Tibial artery (tissue), 4 donors: ENCODE data around the gene PRDX1.
A peak's percentile ranks its signal among the peaks of the same experiment; 100 is the strongest.
"Not testable (repeated sequence)": the region's sequence is repeated elsewhere in the genome, so short reads cannot be mapped to it uniquely, and the experiment has no call there.

ENCODE experiments used
- DNase-seq, 2 donors: peaks; one replicate each; pipeline ENCODE4 v3.0.0-alpha.2; 2019
- H3K27ac ChIP-seq, 2 donors: fragments of 200-600 bp; sonication (generic) in 1 of 2; 1 replicate in 1 of 2; 2 replicates in 1 of 2; pipeline ENCODE4 v1.5.1; 2018 to 2019; ENCODE audit warnings: mild to moderate bottlenecking in 1 of 2
- H3K27me3 ChIP-seq, 2 donors: fragments of 200-600 bp; sonication (generic) in 1 of 2; one replicate each; pipeline versions ENCODE4 v1.5.1 to v1.6.0; 2016 to 2019
- H3K36me3 ChIP-seq, 3 donors: fragments of 200-600 bp; sonication (generic) in 2 of 3; one replicate each; pipeline ENCODE4 v1.5.1; 2016 to 2019; ENCODE audit warnings: mild to moderate bottlenecking in 2 of 3
- H3K4me1 ChIP-seq, 4 donors: fragments of 200-600 bp; sonication (generic) in 2 of 4; 1 replicate in 3 of 4; 2 replicates in 1 of 4; pipeline ENCODE4 v1.5.1; 2016 to 2019
- H3K4me3 ChIP-seq, 2 donors: fragments of 200-600 bp; sonication (generic) in 1 of 2; 1 replicate in 1 of 2; 2 replicates in 1 of 2; pipeline ENCODE4 v1.5.1; 2018 to 2019; ENCODE audit warnings: mild to moderate bottlenecking in 2 of 2
- H3K9me3 ChIP-seq, 3 donors: fragments of 200-600 bp; sonication (generic) in 1 of 3; one replicate each; pipeline ENCODE4 v1.5.1; 2016 to 2019
- intact Hi-C: fragments of 100-400 bp; cut with DNase I; formaldehyde crosslinking; loops from one replicate; pipeline ENCODE4 v1.15.0; 2023; ENCODE audit warnings: low total_unique reads
- TF ChIP-seq, protein P1 (sequence below), 2 experiments: fragments of 200-600 bp in 1 of 2; fragments of 450-650 bp in 1 of 2; IDR thresholded peaks; one replicate each; pipeline ENCODE4 v1.5.1; 2017 to 2019; ENCODE audit warnings: antibody characterized with exemption in 2 of 2, mild to moderate bottlenecking in 1 of 2, moderate library complexity in 1 of 2

Gene PRDX1

DNA sequence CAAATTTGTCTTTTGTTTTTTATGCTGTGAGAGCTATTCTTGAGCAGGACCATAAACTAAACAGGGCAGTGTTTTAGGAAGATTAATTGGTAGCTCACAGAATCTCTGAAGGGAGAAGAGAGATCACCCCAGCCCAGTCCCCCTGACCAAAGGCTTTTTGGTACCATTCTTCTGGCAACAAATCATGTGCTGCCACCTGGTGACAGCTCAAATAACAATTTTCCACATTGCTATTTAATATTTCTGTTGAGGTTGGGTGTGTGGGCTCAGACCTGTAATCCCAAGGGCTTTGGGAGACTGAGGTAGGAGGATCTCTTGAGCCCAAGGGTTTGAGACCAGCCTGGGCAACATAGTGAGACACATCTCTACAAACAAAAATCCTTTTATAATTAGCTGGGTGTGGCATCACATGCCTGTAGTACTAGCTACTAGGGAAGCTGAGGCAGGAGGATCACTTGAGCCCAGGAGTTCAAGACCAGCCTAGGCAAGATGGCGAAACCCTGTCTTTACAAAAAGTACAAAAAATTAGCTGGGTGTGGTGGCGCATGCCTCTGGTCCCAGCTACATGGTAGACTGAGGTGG lies 28.5 kb downstream of the PRDX1 start:
- Histone ChIP-seq H3K36me3 (no peaks in the 10 kb centered on the region), H3K4me3 (no peak overlapping the region), H3K27ac (no peak overlapping the region), H3K27me3 (no peaks in the 10 kb centered on the region), H3K4me1 (peaks cover 0 to 16% (median 7%) of the 10 kb centered on the region in 4 donors), H3K9me3 (no peaks in the 10 kb centered on the region)
- intact Hi-C loops: loop anchor here (2.0 kb wide), 1 partner anchor 132 kb away; no protein-coding TSS in a partner anchor
- DNase-seq: peak in 1 of 2 donors; percentile 51
- TF ChIP-seq, protein P1, sequence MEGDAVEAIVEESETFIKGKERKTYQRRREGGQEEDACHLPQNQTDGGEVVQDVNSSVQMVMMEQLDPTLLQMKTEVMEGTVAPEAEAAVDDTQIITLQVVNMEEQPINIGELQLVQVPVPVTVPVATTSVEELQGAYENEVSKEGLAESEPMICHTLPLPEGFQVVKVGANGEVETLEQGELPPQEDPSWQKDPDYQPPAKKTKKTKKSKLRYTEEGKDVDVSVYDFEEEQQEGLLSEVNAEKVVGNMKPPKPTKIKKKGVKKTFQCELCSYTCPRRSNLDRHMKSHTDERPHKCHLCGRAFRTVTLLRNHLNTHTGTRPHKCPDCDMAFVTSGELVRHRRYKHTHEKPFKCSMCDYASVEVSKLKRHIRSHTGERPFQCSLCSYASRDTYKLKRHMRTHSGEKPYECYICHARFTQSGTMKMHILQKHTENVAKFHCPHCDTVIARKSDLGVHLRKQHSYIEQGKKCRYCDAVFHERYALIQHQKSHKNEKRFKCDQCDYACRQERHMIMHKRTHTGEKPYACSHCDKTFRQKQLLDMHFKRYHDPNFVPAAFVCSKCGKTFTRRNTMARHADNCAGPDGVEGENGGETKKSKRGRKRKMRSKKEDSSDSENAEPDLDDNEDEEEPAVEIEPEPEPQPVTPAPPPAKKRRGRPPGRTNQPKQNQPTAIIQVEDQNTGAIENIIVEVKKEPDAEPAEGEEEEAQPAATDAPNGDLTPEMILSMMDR (IDR thresholded peaks at IDR 0.05): peak; percentile 57 to 66

DNA sequence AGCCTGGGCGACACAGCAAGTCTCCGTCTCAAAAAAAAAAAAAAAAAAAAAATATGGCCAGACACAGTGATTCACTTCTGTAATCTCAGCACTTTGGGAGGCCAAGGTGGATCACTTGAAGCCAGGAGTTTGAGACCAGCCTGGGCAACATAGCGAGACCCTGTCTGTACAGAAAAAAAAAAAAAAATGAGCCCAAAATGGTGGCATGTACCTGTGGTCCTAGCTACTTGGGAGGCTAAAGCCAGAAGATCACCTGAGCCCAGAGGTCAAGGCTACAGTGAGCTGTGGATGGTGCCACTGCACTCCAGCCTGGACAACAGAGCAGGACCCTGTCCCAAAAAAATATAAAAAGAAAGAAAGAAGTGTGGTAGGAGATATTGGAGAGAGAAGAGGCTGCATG lies 29.0 kb downstream of the PRDX1 start:
- Histone ChIP-seq H3K27ac (no peak overlapping the region), H3K36me3 (no peaks in the 10 kb centered on the region), H3K27me3 (no peaks in the 10 kb centered on the region), H3K4me1 (peaks cover 0 to 16% (median 7%) of the 10 kb centered on the region in 4 donors), H3K4me3 (no peak overlapping the region), H3K9me3 (no peaks in the 10 kb centered on the region)
- intact Hi-C loops: loop anchor here (2.0 kb wide), 1 partner anchor 132 kb away; no protein-coding TSS in a partner anchor
- TF ChIP-seq, protein P1 (IDR thresholded peaks at IDR 0.05): no peak
- no peak for DNase-seq

DNA sequence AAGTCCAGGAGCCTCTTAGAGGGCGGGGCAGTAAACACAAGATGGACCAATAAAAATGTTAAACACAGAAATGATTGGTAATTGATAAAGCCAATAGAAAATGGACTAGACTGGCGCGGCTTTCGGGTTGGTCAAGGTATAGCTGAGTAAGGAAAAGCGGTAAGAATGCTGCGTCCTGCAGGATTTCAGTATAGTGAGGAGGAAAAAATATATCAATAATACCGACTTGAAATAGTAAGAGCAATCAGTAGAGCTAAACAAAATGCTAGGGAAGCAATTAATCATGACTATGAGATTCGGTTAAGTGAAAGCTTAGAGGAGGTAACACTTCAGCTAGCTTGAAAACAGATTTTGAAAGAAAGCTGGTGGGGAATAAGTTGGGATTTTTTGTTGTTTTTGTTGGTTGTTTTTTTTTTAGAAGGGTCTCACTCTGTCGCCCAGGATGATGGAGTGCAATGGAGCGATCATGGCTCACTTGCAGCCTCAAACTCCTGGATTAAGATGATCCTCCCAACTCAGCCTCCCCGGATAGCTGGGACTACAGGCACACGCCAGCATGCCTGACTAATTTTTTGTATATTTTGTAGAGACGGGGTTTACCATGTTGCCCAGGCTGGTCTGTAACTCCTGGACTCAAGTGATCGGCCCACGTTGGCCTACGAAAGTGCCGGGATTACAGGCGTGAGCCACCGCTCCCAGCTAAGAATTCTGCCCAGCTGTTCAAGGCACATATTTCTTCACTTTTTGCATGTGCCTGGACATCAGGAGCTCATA lies 30.0 kb downstream of the PRDX1 start:
- intact Hi-C loops: loop anchor here (2.0 kb wide), 1 partner anchor 131 kb away; no protein-coding TSS in a partner anchor
- TF ChIP-seq, protein P1 (IDR thresholded peaks at IDR 0.05): no peak

GRCh38 chr1:45490626-45491486 lies 30.8 kb downstream of the PRDX1 start, which contains the start of gene TESK2:
Gene TESK2, minus strand, starts transcription at chr1:45491163. Its CDS starts 33,378 bp downstream, at chr1:45457785.
- DNase-seq: peak; percentile 98 to 99
- no peaks in the 10 kb centered on the region for H3K9me3 ChIP-seq
- H3K27ac ChIP-seq: peak within 1 kb of the TSS; percentile 79 to 85
- TF ChIP-seq, protein P1 (IDR thresholded peaks at IDR 0.05): peak; percentile 6 to 54
- H3K27me3 ChIP-seq: no peaks in the 10 kb centered on the region
- H3K36me3 ChIP-seq: no peaks in the 10 kb centered on the region
- H3K4me3 ChIP-seq: peak within 1 kb of the TSS; percentile 76 to 94
- H3K4me1 ChIP-seq: peaks cover 0 to 16% (median 7%) of the 10 kb centered on the region in 4 donors
- intact Hi-C loops: no loop called here

More for the DNA sequence above, 30.0 kb downstream of the PRDX1 start:
- H3K4me3 ChIP-seq: peak overlapping the region; percentile 76 to 94
- peaks cover 0 to 16% (median 7%) of the 10 kb centered on the region in 4 donors for H3K4me1 ChIP-seq
- no peaks in the 10 kb centered on the region for H3K36me3 ChIP-seq
- no peaks in the 10 kb centered on the region for H3K27me3 ChIP-seq
- peak overlapping the region; percentile 57 to 85 for H3K27ac ChIP-seq
- H3K9me3 ChIP-seq: no peaks in the 10 kb centered on the region
- no peak for DNase-seq

- no peaks in the 10 kb centered on the region for H3K27me3 ChIP-seq
- intact Hi-C loops: no loop called here
- H3K36me3 ChIP-seq: no peaks in the 10 kb centered on the region
- TF ChIP-seq, protein P1 (IDR thresholded peaks at IDR 0.05): no peak
- DNase-seq: no peak
- peaks cover 0 to 16% (median 7%) of the 10 kb centered on the region in 4 donors for H3K4me1 ChIP-seq
- H3K27ac ChIP-seq: peak overlapping the region; percentile 79 to 85
- H3K4me3 ChIP-seq: peak overlapping the region; percentile 76 to 94
- H3K9me3 ChIP-seq: no peaks in the 10 kb centered on the region
Measured at GRCh38 chr1:45490121-45490625, 31.5 kb downstream of the PRDX1 start.

- peak in 1 of 2 donors; percentile 29 for DNase-seq
- H3K9me3 ChIP-seq, H3K27ac ChIP-seq, H3K36me3 ChIP-seq, H3K27me3 ChIP-seq, intact Hi-C loops: not testable (repeated sequence)
- Histone ChIP-seq H3K4me3 (peak overlapping the region in 1 of 2 donors; percentile 94), H3K4me1 (peaks cover 0 to 16% (median 7%) of the 10 kb centered on the region in 4 donors)
Measured at GRCh38 chr1:45489379-45489778, 32.3 kb downstream of the PRDX1 start.
